LNCAP (cell line): ENCODE results near the gene TAF1D.

ENCODE experiments used
- CTCF ChIP-seq: fragments of 450-650 bp; IDR thresholded peaks from 2 replicates; pipeline ENCODE4 v1.5.1; 2017; ENCODE audit warnings: mild to moderate bottlenecking

The TAF1D gene

DNA sequence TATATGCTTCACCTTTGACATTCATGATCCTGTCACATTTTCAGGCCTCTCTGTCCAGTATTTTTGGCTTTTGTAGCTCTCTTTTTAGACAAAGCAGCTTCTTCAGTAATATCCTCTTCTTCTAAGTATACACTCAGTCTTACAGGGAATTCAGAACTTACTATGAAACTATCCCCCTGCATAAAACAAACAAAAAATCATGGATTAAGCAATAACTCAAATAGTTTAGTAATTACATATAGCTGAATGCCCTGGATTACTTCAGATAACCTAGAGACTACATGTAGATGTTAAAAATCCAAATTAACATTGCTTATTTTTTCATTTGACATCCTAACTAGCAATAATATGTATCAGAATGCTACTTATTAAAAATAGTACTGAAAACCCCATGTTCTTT lies 5.2 kb downstream of the TAF1D start:
- TF ChIP-seq CTCF = no peak

GRCh38 chr11:93735627-93736026 lies 5.7 kb downstream of the TAF1D start:
- TF ChIP-seq CTCF = no peak

- no peak for TF ChIP-seq CTCF
Observed at GRCh38 chr11:93734427-93735222, 6.7 kb downstream of the TAF1D start.

GRCh38 chr11:93733474-93733873 lies 7.8 kb downstream of the TAF1D start:
- TF ChIP-seq CTCF = no peak

- no peak for TF ChIP-seq CTCF
Observed at GRCh38 chr11:93732237-93732892, 8.9 kb downstream of the TAF1D start.

GRCh38 chr11:93730108-93731107 lies 10.9 kb downstream of the TAF1D start:
- no peak for TF ChIP-seq CTCF

- no peak for TF ChIP-seq CTCF
Observed at GRCh38 chr11:93729129-93729616, 12.1 kb downstream of the TAF1D start.
